Neural progenitor cell (in vitro differentiated cells): ENCODE data around the gene FAM236C. TPM values are rescaled to one million over a fixed set of nuclear protein-coding genes. Genes with fewer than 3 reads are reported as not detected.
"Not testable (repeated sequence)": the region's sequence is repeated elsewhere in the genome, so short reads cannot be mapped to it uniquely, and the experiment has no call there.

Source experiments
- DNase-seq: peaks from one replicate; pipeline ENCODE4 v3.0.0-alpha.2; 2016; ENCODE audit warnings: low spot score
- H2AFZ ChIP-seq: fragments of 200-600 bp; sonication (generic); replicated peaks from 2 replicates; pipeline ENCODE4 v1.6.1; 2016; ENCODE audit warnings: antibody characterized with exemption
- H3F3A ChIP-seq: fragments of 200-600 bp; sonication (generic); 2 replicates; pipeline ENCODE4 v1.6.1; 2016; ENCODE audit warnings: antibody characterized with exemption, low read depth
- H3K27ac ChIP-seq: fragments of 200-600 bp; sonication (generic); 2 replicates; pipeline ENCODE4 v1.5.1; 2016; ENCODE audit warnings: mild to moderate bottlenecking
- H3K27me3 ChIP-seq: fragments of 200-600 bp; sonication (generic); 2 replicates; pipeline ENCODE4 v1.6.1; 2016; ENCODE audit warnings: mild to moderate bottlenecking, moderate library complexity
- H3K36me3 ChIP-seq: fragments of 200-600 bp; sonication (generic); 2 replicates; pipeline ENCODE4 v1.5.1; 2016
- H3K4me1 ChIP-seq: fragments of 200-600 bp; sonication (generic); 2 replicates; pipeline ENCODE4 v1.6.1; 2016; ENCODE audit warnings: mixed run types
- H3K4me2 ChIP-seq: fragments of 200-600 bp; sonication (generic); 2 replicates; pipeline ENCODE4 v1.6.1; 2016
- H3K4me3 ChIP-seq: fragments of 200-600 bp; sonication (generic); 2 replicates; pipeline ENCODE4 v1.5.1; 2016
- H3K79me2 ChIP-seq: fragments of 200-600 bp; sonication (generic); 2 replicates; pipeline ENCODE4 v1.6.1; 2016; ENCODE audit warnings: low read depth
- H3K9ac ChIP-seq: fragments of 200-600 bp; sonication (generic); 2 replicates; pipeline ENCODE4 v1.6.1; 2016
- H3K9me3 ChIP-seq: fragments of 200-600 bp; sonication (generic); 2 replicates; pipeline ENCODE4 v1.5.1; 2016; ENCODE audit warnings: low read depth
- H4K20me1 ChIP-seq: fragments of 200-600 bp; sonication (generic); 2 replicates; pipeline ENCODE4 v1.6.1; 2016; ENCODE audit warnings: low read depth
- H3K27ac Mint-ChIP-seq: 3 replicates; pipeline ENCODE4 v1.8.0; 2021; ENCODE audit warnings: mixed read lengths
- H3K27me3 Mint-ChIP-seq: 2 replicates; pipeline ENCODE4 v1.8.0; 2022; ENCODE audit warnings: low read depth, mild to moderate bottlenecking, inconsistent platforms, moderate library complexity, mixed read lengths; ENCODE audit not compliant: insufficient read depth
- H3K36me3 Mint-ChIP-seq: 3 replicates; pipeline ENCODE4 v1.8.0; 2021; ENCODE audit warnings: mixed read lengths
- H3K4me1 Mint-ChIP-seq: 3 replicates; pipeline ENCODE4 v1.8.0; 2021; ENCODE audit warnings: mixed read lengths
- H3K4me3 Mint-ChIP-seq: 3 replicates; pipeline ENCODE4 v1.8.0; 2021; ENCODE audit warnings: mild to moderate bottlenecking, moderate library complexity, mixed read lengths
- H3K9me3 Mint-ChIP-seq: 3 replicates; pipeline ENCODE4 v1.8.0; 2020; ENCODE audit warnings: mixed read lengths
- total RNA-seq: library from RNA; depleted of rRNA; stranded (reverse); fragments of >200 nt; gene quantifications from 2 replicates; pipeline ENCODE4 v1.2.3, GENCODE V29; 2015; ENCODE audit warnings: low replicate concordance

Gene FAM236C
- total RNA-seq: not detected in 2 replicates

DNA sequence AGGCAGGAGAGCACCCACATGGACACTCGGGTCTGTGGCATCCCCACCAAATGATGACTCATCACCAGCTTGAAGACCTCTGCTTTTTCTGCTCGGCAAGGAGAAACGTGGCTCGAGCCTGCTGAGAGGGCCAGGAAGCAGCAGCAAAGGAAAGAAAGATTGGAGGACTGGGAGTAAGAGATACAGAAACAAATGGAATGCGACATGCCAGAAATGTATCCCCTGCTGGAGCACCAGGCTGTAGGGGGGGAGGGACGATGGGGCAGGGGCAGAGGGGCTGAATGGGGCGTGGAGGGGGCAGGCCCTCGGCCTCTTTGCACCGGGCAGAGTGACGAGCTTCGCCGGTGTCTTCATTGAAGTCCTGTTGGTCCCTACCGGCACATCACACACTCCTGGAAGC is at the start of gene FAM236C:
Gene FAM236C, plus strand, starts transcription at position 301 of the 400 bp plus-strand sequence. CDS start 100 bp downstream, outside the sequence.
- H3K9me3 Mint-ChIP-seq, H3K36me3 ChIP-seq, H3K9me3 ChIP-seq, H3F3A ChIP-seq, H3K9ac ChIP-seq, DNase-seq, H3K27me3 Mint-ChIP-seq, H3K4me2 ChIP-seq, H3K4me3 ChIP-seq, H3K4me1 ChIP-seq, H3K36me3 Mint-ChIP-seq, H3K27me3 ChIP-seq, H2AFZ ChIP-seq, H4K20me1 ChIP-seq, H3K4me3 Mint-ChIP-seq, H3K27ac ChIP-seq, H3K79me2 ChIP-seq, H3K4me1 Mint-ChIP-seq, H3K27ac Mint-ChIP-seq: not testable (repeated sequence)

- not testable (repeated sequence) for H3K9me3 Mint-ChIP-seq, H3K4me2 ChIP-seq, H3K27ac ChIP-seq, H3K4me1 Mint-ChIP-seq, H3K36me3 ChIP-seq, H3K4me3 ChIP-seq, H3K9ac ChIP-seq, H3K9me3 ChIP-seq, H2AFZ ChIP-seq, H3K27me3 Mint-ChIP-seq, H4K20me1 ChIP-seq, H3K27ac Mint-ChIP-seq, H3K36me3 Mint-ChIP-seq, DNase-seq, H3F3A ChIP-seq, H3K27me3 ChIP-seq, H3K79me2 ChIP-seq, H3K4me3 Mint-ChIP-seq, H3K4me1 ChIP-seq
Measured at GRCh38 chrX:72882898-72883297, 29.5 kb upstream of the FAM236C start.

DNA sequence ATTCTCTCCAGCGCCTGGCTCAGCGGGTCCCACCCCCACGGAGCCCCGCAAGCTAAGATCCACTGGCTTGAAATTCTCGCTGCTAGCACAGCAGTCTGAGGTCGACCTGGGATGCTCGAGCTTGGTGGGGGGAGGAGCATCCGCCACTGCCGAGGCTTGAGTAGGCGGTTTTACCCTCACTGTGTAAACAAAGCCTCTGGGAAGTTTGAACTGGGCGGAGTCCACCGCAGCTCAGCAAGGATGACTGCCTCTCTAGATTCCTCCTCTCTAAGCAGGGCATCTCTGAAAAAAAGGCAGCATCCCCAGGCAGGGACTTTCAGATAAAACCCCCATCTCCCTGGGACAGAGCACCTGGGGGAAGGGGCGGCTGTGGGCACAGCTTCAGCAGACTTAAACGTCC is 22.7 kb upstream of the FAM236C start:
- not testable (repeated sequence) for H3K9me3 ChIP-seq, H3K4me2 ChIP-seq, H3F3A ChIP-seq, H3K4me1 Mint-ChIP-seq, H3K27me3 ChIP-seq, H3K79me2 ChIP-seq, H4K20me1 ChIP-seq, H3K27ac ChIP-seq, H3K27ac Mint-ChIP-seq, H3K9ac ChIP-seq, H3K9me3 Mint-ChIP-seq, DNase-seq, H3K36me3 Mint-ChIP-seq, H3K4me3 ChIP-seq, H2AFZ ChIP-seq, H3K4me3 Mint-ChIP-seq, H3K36me3 ChIP-seq, H3K27me3 Mint-ChIP-seq, H3K4me1 ChIP-seq

DNA sequence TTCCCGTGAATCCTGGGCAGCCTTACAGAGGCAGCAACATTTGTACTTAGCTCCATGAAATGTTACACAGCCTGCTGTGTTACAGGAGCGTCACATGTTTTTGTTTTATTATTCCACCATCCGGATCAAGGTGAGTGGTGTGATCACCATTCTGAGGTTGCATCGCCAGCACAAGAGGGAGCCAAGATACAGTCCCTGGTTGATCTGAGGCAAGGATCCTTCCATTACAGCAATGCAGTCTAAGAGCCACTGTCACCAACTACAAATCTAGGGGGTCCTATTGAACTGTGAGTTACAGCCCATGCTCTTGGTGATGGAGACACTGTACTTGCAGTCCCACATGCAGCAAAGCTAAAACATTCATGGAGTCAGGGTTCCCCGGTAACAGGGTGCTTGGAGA is 3.7 kb downstream of the FAM236C start:
- not testable (repeated sequence) for H3K27me3 ChIP-seq, H2AFZ ChIP-seq, H3K36me3 Mint-ChIP-seq, H3K4me3 ChIP-seq, H3K9me3 ChIP-seq, H3K9me3 Mint-ChIP-seq, H3F3A ChIP-seq, DNase-seq, H3K27ac ChIP-seq, H3K36me3 ChIP-seq, H3K4me1 Mint-ChIP-seq, H3K27ac Mint-ChIP-seq, H3K4me1 ChIP-seq, H3K79me2 ChIP-seq, H3K4me2 ChIP-seq, H3K9ac ChIP-seq, H3K4me3 Mint-ChIP-seq, H3K27me3 Mint-ChIP-seq, H4K20me1 ChIP-seq

- not testable (repeated sequence) for H3K4me3 Mint-ChIP-seq, H3K36me3 Mint-ChIP-seq, H4K20me1 ChIP-seq, H3K79me2 ChIP-seq, H2AFZ ChIP-seq, H3K4me3 ChIP-seq, H3K27me3 ChIP-seq, H3K27ac Mint-ChIP-seq, H3K27me3 Mint-ChIP-seq, H3K9ac ChIP-seq, H3K9me3 Mint-ChIP-seq, DNase-seq, H3K36me3 ChIP-seq, H3K4me2 ChIP-seq, H3F3A ChIP-seq, H3K4me1 Mint-ChIP-seq, H3K4me1 ChIP-seq, H3K27ac ChIP-seq, H3K9me3 ChIP-seq
Measured at GRCh38 chrX:72932283-72932682, 19.9 kb downstream of the FAM236C start.

DNA sequence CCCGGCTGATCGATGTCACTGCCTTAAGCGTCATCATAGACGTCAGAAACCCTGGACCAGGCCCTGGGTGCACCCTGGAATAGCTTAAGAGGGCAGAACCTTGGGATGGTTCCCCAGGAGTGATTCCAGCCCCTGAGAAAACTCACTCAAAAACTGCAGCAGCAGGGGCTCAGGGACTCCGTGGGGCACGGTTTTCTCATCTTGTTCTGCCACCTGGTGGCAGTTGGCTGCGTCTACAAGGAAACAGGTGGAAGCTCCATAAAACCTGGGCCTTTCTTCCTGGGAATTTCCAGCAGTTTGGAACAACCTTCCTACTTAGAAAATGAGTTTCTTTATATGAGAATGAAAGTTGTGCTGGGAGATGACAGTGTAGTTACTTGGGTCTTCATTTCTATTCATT is 24.0 kb downstream of the FAM236C start:
- H3F3A ChIP-seq, H3K27me3 Mint-ChIP-seq, H3K27me3 ChIP-seq, DNase-seq, H3K27ac Mint-ChIP-seq, H3K9ac ChIP-seq, H3K4me3 ChIP-seq, H3K4me2 ChIP-seq, H2AFZ ChIP-seq, H3K9me3 ChIP-seq, H3K36me3 Mint-ChIP-seq, H4K20me1 ChIP-seq, H3K4me1 Mint-ChIP-seq, H3K27ac ChIP-seq, H3K36me3 ChIP-seq, H3K4me3 Mint-ChIP-seq, H3K4me1 ChIP-seq, H3K9me3 Mint-ChIP-seq, H3K79me2 ChIP-seq: not testable (repeated sequence)

DNA sequence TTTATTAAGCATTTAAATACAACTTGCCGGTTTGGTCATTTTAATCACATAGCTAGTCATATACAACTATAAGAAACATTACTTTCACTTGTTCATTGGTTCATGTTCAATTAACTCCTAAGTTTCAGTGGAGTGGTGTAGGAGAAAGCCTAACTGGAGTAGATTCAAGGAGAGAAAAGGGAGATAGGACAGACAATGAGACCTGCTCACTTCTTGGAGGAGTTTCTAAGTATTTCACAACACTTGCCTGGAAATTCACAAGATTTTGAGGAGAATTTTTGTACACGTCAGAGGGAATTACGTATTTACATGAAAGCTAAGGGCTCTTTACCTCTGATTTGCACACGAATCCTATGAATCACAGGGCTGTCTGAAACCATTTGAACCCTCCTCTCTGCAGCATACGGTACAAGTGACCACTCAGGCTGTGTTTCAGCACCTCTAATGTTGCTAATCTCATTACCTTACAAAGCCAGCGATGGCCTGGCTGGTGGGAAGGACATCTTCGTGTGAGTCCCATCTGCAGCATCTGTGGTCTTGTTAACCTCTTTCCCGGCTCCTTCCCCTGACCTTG is 24.6 kb downstream of the FAM236C start:
- H4K20me1 ChIP-seq: not testable (repeated sequence)

GRCh38 chrX:72937906-72938305 is 25.5 kb downstream of the FAM236C start, which contains the start of gene FAM236A:
Gene FAM236A, plus strand, starts transcription at chrX:72938206. Its CDS starts 57 bp downstream, at chrX:72938263.
- not testable (repeated sequence) for H2AFZ ChIP-seq, DNase-seq, H3K4me3 Mint-ChIP-seq

More for the DNA sequence above, 24.6 kb downstream of the FAM236C start:
- not testable (repeated sequence) for H3K4me1 ChIP-seq, H2AFZ ChIP-seq, H3K27ac Mint-ChIP-seq, H3K27ac ChIP-seq, H3K4me3 Mint-ChIP-seq, DNase-seq, H3K4me1 Mint-ChIP-seq, H3K79me2 ChIP-seq, H3K4me3 ChIP-seq, H3K36me3 ChIP-seq, H3K9ac ChIP-seq, H3K27me3 Mint-ChIP-seq, H3K36me3 Mint-ChIP-seq, H3K9me3 Mint-ChIP-seq, H3K27me3 ChIP-seq, H3K4me2 ChIP-seq, H3F3A ChIP-seq, H3K9me3 ChIP-seq

More at GRCh38 chrX:72937906-72938305, 25.5 kb downstream of the FAM236C start, which contains the start of gene FAM236A:
- not testable (repeated sequence) for H3K27ac Mint-ChIP-seq, H3K9me3 ChIP-seq, H3K36me3 ChIP-seq, H3F3A ChIP-seq, H3K9me3 Mint-ChIP-seq, H3K27me3 Mint-ChIP-seq, H3K27me3 ChIP-seq, H3K27ac ChIP-seq, H3K4me2 ChIP-seq, H3K4me1 ChIP-seq, H3K4me1 Mint-ChIP-seq, H3K9ac ChIP-seq, H3K79me2 ChIP-seq, H3K36me3 Mint-ChIP-seq, H4K20me1 ChIP-seq, H3K4me3 ChIP-seq
